Cortex of kidney (tissue), 1 donor: ENCODE measurements around the gene MOB2.

Experiments
- DNase-seq: peaks from one replicate; lab custom pipeline; 2025; lab: John Stamatoyannopoulos, UW

Gene MOB2

GRCh38 chr11:1486054-1486825 is at the start of gene MOB2:
TSS of gene MOB2 (minus strand) at chr11:1486779. CDS start at chr11:1486556, 223 bp downstream.
- no peak for DNase-seq

GRCh38 chr11:1534682-1535081 is 48.1 kb upstream of the MOB2 start:
- DNase-seq, result no peak

GRCh38 chr11:1534171-1534570 is 47.6 kb upstream of the MOB2 start:
- no peak for DNase-seq

- no peak for DNase-seq
These were observed 46.8 kb upstream of the MOB2 start for GRCh38 chr11:1533342-1533725.

- no peak for DNase-seq
These were observed 46.2 kb upstream of the MOB2 start for GRCh38 chr11:1532606-1533341.

- DNase-seq, result no peak
These were observed 45.5 kb upstream of the MOB2 start for GRCh38 chr11:1532014-1532586.

- no peak for DNase-seq
These were observed 45.0 kb upstream of the MOB2 start for GRCh38 chr11:1531449-1532013.

- DNase-seq, result no peak
These were observed 44.3 kb upstream of the MOB2 start for GRCh38 chr11:1530686-1531448.

GRCh38 chr11:1529774-1530173 is 43.2 kb upstream of the MOB2 start:
- DNase-seq, result no peak

- DNase-seq, result no peak
These were observed 42.7 kb upstream of the MOB2 start for GRCh38 chr11:1529286-1529685.

GRCh38 chr11:1528710-1529109 is 42.1 kb upstream of the MOB2 start:
- no peak for DNase-seq

GRCh38 chr11:1526785-1527184 is 40.2 kb upstream of the MOB2 start:
- no peak for DNase-seq

GRCh38 chr11:1523779-1524178 is 37.2 kb upstream of the MOB2 start:
- no peak for DNase-seq

GRCh38 chr11:1523077-1523476 is 36.5 kb upstream of the MOB2 start:
- DNase-seq, result no peak

GRCh38 chr11:1522081-1522424 is 35.5 kb upstream of the MOB2 start:
- no peak for DNase-seq

GRCh38 chr11:1521382-1522080 is 35.0 kb upstream of the MOB2 start:
- no peak for DNase-seq

- DNase-seq, result no peak
These were observed 34.2 kb upstream of the MOB2 start for GRCh38 chr11:1520663-1521267.

- no peak for DNase-seq
These were observed 33.7 kb upstream of the MOB2 start for GRCh38 chr11:1520209-1520662.

- DNase-seq, result no peak
These were observed 32.7 kb upstream of the MOB2 start for GRCh38 chr11:1519028-1520010.

- DNase-seq, result no peak
These were observed 31.7 kb upstream of the MOB2 start for GRCh38 chr11:1518301-1518700.
